A549 (cell line): Measurements from ENCODE around the gene ACOX1. TPM values are rescaled to one million over a fixed set of nuclear protein-coding genes. Genes with fewer than 3 reads are reported as not detected.

Experiments
- ATAC-seq, 2 experiments: fragments of 200-7000 bp in 1 of 2; fragments of >200 bp in 1 of 2; cut with Nextera tagmentation in 1 of 2; cut with Tn5 transposase in 1 of 2; 3 replicates each; pipeline versions ENCODE4 v1.8.0 to v1.9.1; 2018 to 2020; ENCODE audit warnings: mild to moderate bottlenecking in 1 of 2, moderate library complexity in 1 of 2
- CTCF ChIA-PET: fragments of 300-600 bp; sonication (Branson Sonifier 250); formaldehyde crosslinking; extraction: SDS; loops from one replicate; lab custom pipeline; 2021; ENCODE audit warnings: antibody characterized with exemption, inconsistent platforms; lab: Yijun Ruan, JAX
- POLR2A ChIA-PET: fragments of 350-600 bp; formaldehyde crosslinking; extraction: SDS; loops from one replicate; lab custom pipeline; 2021; ENCODE audit warnings: antibody characterized with exemption, inconsistent platforms; lab: Yijun Ruan, JAX
- DNase-seq, 2 experiments: peaks; one replicate each; pipeline versions ENCODE4 v3.0.0 to v3.0.0-alpha.2; 2011 to 2016; ENCODE audit warnings: low read depth in 1 of 2, low spot score in 1 of 2
- FAIRE-seq: peaks from 2 replicates; lab custom pipeline; 2011; peaks lifted over from hg19 to GRCh38; lab: Jason Lieb, UNC
- H3K27ac ChIP-seq, 2 experiments: fragments of >200 bp; sonication (Bioruptor Twin); formaldehyde crosslinking; 3 replicates each; pipeline ENCODE4 v1.5.1; 2016 to 2017
- H3K4me1 ChIP-seq: fragments of >200 bp; sonication (Bioruptor Twin); formaldehyde crosslinking; 3 replicates; pipeline ENCODE4 v1.6.1; 2016
- H3K4me2 ChIP-seq: fragments of >200 bp; sonication (Bioruptor Twin); formaldehyde crosslinking; 3 replicates; pipeline ENCODE4 v1.6.1; 2016
- H3K4me3 ChIP-seq: fragments of >200 bp; sonication (Bioruptor Twin); formaldehyde crosslinking; 3 replicates; pipeline ENCODE4 v1.5.1; 2016
- H3K9me3 ChIP-seq: fragments of >200 bp; sonication (Bioruptor Twin); formaldehyde crosslinking; 3 replicates; pipeline ENCODE4 v1.6.1; 2016
- BCL3 ChIP-seq: fragments of >200 bp; sonication (Bioruptor Twin); formaldehyde crosslinking; IDR thresholded peaks from 3 replicates; pipeline ENCODE4 v1.6.1; 2016
- CBX2 ChIP-seq: fragments of 200-600 bp; sonication (generic); IDR thresholded peaks from 2 replicates; pipeline ENCODE4 v1.6.1; 2016; ENCODE audit warnings: low read depth, mild to moderate bottlenecking, borderline replicate concordance
- HOXA7 ChIP-seq: fragments of 250-450 bp; sonication (Bioruptor Pico); IDR thresholded peaks from 2 replicates; pipeline ENCODE4 v1.5.0; 2020; ENCODE audit warnings: mild to moderate bottlenecking, moderate library complexity
- MYC ChIP-seq: IDR thresholded peaks from 2 replicates; pipeline ENCODE4 v1.6.1; 2012; ENCODE audit warnings: mild to moderate bottlenecking, inconsistent platforms, low read length, improper control_type of control experiment, borderline replicate concordance
- NPAS2 ChIP-seq: fragments of 250-450 bp; sonication (Bioruptor Pico); IDR thresholded peaks from 2 replicates; pipeline ENCODE4 v1.8.0; 2022; ENCODE audit warnings: mild to moderate bottlenecking, moderate library complexity, borderline replicate concordance
- PBX3 ChIP-seq: IDR thresholded peaks from 2 replicates; pipeline ENCODE4 v1.6.1; 2012
- RAD21 ChIP-seq, 2 experiments: fragments of >200 bp in 1 of 2; sonication (Bioruptor Twin) in 1 of 2; formaldehyde crosslinking in 1 of 2; IDR thresholded peaks in 1 of 2; conservative IDR thresholded peaks in 1 of 2; 2 replicates in 1 of 2; 3 replicates in 1 of 2; pipeline ENCODE4 v1.6.1; 2012 to 2018; ENCODE audit warnings: inconsistent platforms in 1 of 2
- RARB ChIP-seq: fragments of 250-450 bp; sonication (Bioruptor Pico); IDR thresholded peaks from 2 replicates; pipeline ENCODE4 v1.8.0; 2021; ENCODE audit warnings: mild to moderate bottlenecking, moderate library complexity
- SMC3 ChIP-seq: fragments of >200 bp; sonication (Bioruptor Twin); formaldehyde crosslinking; IDR thresholded peaks from 3 replicates; pipeline ENCODE4 v1.6.1; 2018; ENCODE audit warnings: inconsistent platforms
- SREBF2 ChIP-seq: fragments of 450-650 bp; IDR thresholded peaks from 2 replicates; pipeline ENCODE4 v1.6.1; 2014; ENCODE audit warnings: mild to moderate bottlenecking, moderate library complexity
- ZFP36 ChIP-seq: fragments of 450-650 bp; IDR thresholded peaks from 2 replicates; pipeline ENCODE4 v1.6.1; 2014; ENCODE audit warnings: borderline replicate concordance; ENCODE audit not compliant: partially characterized antibody
- ZNF302 ChIP-seq: fragments of 250-450 bp; sonication (Bioruptor Pico); IDR thresholded peaks from 2 replicates; pipeline ENCODE4 v1.9.0; 2021; ENCODE audit warnings: inconsistent platforms, mild to moderate bottlenecking, moderate library complexity
- ZSCAN20 ChIP-seq: fragments of 250-450 bp; sonication (Bioruptor Pico); IDR thresholded peaks from 2 replicates; pipeline ENCODE4 v1.8.0; 2022; ENCODE audit warnings: mild to moderate bottlenecking, moderate library complexity
- WGBS: methylation state at CpG from one replicate; pipeline ENCODE4 v1.1.6; 2017; ENCODE audit errors: missing lambda C conversion rate; 5-methylcytosine and 5-hydroxymethylcytosine counted together
- polyA plus RNA-seq, 4 experiments: library from polyadenylated mRNA; depleted of rRNA in 3 of 4; stranded (reverse); fragments of >200 nt; fragmentation: RNase III in 1 of 4; extraction: RNeasy Plus Mini Kit Qiagen cat#74134 plus additional on column Dnase treatment in 1 of 4; gene quantifications; 2 replicates in 3 of 4; 3 replicates in 1 of 4; pipeline ENCODE4 v1.2.3, GENCODE V29; 2011 to 2017

The ACOX1 gene
- polyA plus RNA-seq, 2 of the 4 experiments (the other 2 are of a cell fraction), result 17.9 to 31.1 TPM

- DNase-seq, result no peak
- TF ChIP-seq CBX2 (no peak), ZNF302 (CRISPR knock-in tag) (no peak), BCL3 (no peak)
- TF ChIP-seq, all 56 proteins: peak for 0
- CTCF ChIA-PET, result interaction anchor here (0.9 to 20.0 kb wide), 12 partner anchors 10 to 370 kb away, joined by 3 to 372 read pairs (median 7); partner anchors contain the start of genes CDK3, FBF1, TRIM47 and TRIM65
- no peak overlapping the region for H3K27ac ChIP-seq
- no peak for ATAC-seq
- POLR2A ChIA-PET, result interaction anchor here (0.9 kb wide), 1 partner anchor 32 kb away, joined by 3 read pairs; no protein-coding TSS in a partner anchor
- H3K4me2 ChIP-seq, result no peak overlapping the region
- WGBS, result 87% methylated on average over 14 of the region's 14 CpGs
- no peak for FAIRE-seq
- H3K4me1 ChIP-seq, result peaks cover 10% of the 10 kb centered on the region; the same call in 2 of the 3 replicates
- H3K4me3 ChIP-seq, result no peak overlapping the region
- H3K9me3 ChIP-seq, result no peaks in the 10 kb centered on the region
These were observed 69.7 kb downstream of the ACOX1 start for GRCh38 chr17:75909051-75909811.

GRCh38 chr17:75908201-75908600, 70.8 kb downstream of the ACOX1 start:
- no peaks in the 10 kb centered on the region for H3K9me3 ChIP-seq
- ChIA-PET CTCF (interaction anchor here (0.8 to 20.0 kb wide), 5 partner anchors 11 to 97 kb away, joined by 3 to 372 read pairs (median 17); partner anchors contain the start of genes CDK3 and TRIM65), POLR2A (no interaction called here)
- FAIRE-seq (no peak), DNase-seq (no peak), ATAC-seq (no peak)
- TF ChIP-seq NPAS2 (CRISPR knock-in tag) (no peak), HOXA7 (CRISPR knock-in tag) (no peak), SREBF2 (no peak), ZFP36 (no peak), BCL3 (no peak), MYC (no peak)
- peaks cover 17% of the 10 kb centered on the region for H3K4me1 ChIP-seq
- H3K4me2 ChIP-seq, result no peak overlapping the region
- WGBS, result 79% methylated on average over 6 of the region's 6 CpGs
- H3K4me3 ChIP-seq, result no peak overlapping the region
- no peak overlapping the region for H3K27ac ChIP-seq

GRCh38 chr17:75906143-75906884, 72.7 kb downstream of the ACOX1 start:
- WGBS, result 92% methylated on average over 10 of the region's 10 CpGs
- DNase-seq, result no peak
- CTCF ChIA-PET, result interaction anchor here (1.0 to 22.8 kb wide), 18 partner anchors 10 to 465 kb away, joined by 3 to 513 read pairs (median 5); partner anchors contain the start of genes CDK3, TRIM47, TRIM65 and UNC13D
- Histone ChIP-seq H3K4me1 (peaks cover 22% of the 10 kb centered on the region), H3K9me3 (no peaks in the 10 kb centered on the region), H3K4me3 (no peak overlapping the region), H3K4me2 (peak overlapping the region; percentile 75; the same call in 1 of the 3 replicates), H3K27ac (peak overlapping the region; percentile 27 to 93; a peak in 3 of 6 replicates)
- POLR2A ChIA-PET, result interaction anchor here (0.6 to 2.8 kb wide), 2 partner anchors 72 to 410 kb away, joined by 7 read pairs; partner anchors contain the start of genes ACOX1 and TEN1
- FAIRE-seq, result no peak
- no peak for ATAC-seq
- TF ChIP-seq RAD21 (conservative IDR thresholded peaks at IDR 0.05 in 1 of 2, IDR thresholded peaks at IDR 0.05 in 1 of 2), result no peak
- no peak for TF ChIP-seq ZSCAN20 (CRISPR knock-in tag)
- TF ChIP-seq RARB (CRISPR knock-in tag), result no peak
- TF ChIP-seq SMC3, result no peak
- no peak for TF ChIP-seq PBX3
